Prostate gland (tissue), 2 donors: ENCODE data around the gene EPB41L4A. TPM values are rescaled to one million over a fixed set of nuclear protein-coding genes. Genes with fewer than 3 reads are reported as not detected.
A peak's percentile ranks its signal among the peaks of the same experiment; 100 is the strongest.

Experiments used
- DNase-seq: peaks from one replicate; pipeline ENCODE4 v3.0.0-alpha.2; 2019; ENCODE audit warnings: low spot score
- H3K27ac ChIP-seq, 2 donors: fragments of 200-600 bp; sonication (generic); 2 replicates each; pipeline ENCODE4 v1.5.1; 2017 to 2019
- H3K27me3 ChIP-seq: fragments of 200-600 bp; sonication (generic); replicated peaks from 2 replicates; pipeline ENCODE4 v1.5.1; 2019; ENCODE audit not compliant: insufficient read depth
- H3K36me3 ChIP-seq, 2 donors: fragments of 200-600 bp; sonication (generic); 1 replicate in 1 of 2; 2 replicates in 1 of 2; pipeline versions ENCODE4 v1.5.1 to v1.8.1; 2017 to 2019
- H3K4me1 ChIP-seq: fragments of 200-600 bp; sonication (generic); replicated peaks from 2 replicates; pipeline ENCODE4 v1.5.1; 2019
- H3K4me3 ChIP-seq, 2 donors: fragments of 200-600 bp; sonication (generic); 2 replicates each; pipeline ENCODE4 v1.5.1; 2017 to 2019
- H3K9me3 ChIP-seq: fragments of 200-600 bp; sonication (generic); 2 replicates; pipeline ENCODE4 v1.5.1; 2017
- POLR2A ChIP-seq: fragments of 450-650 bp; IDR thresholded peaks from one replicate; pipeline ENCODE4 v1.6.1; 2016; ENCODE audit warnings: antibody characterized with exemption, mild to moderate bottlenecking
- POLR2AphosphoS5 ChIP-seq: sonication (generic); formaldehyde crosslinking; IDR thresholded peaks from one replicate; pipeline ENCODE4 v1.6.1; 2017; ENCODE audit warnings: antibody characterized with exemption
- WGBS: methylation state at CpG from one replicate; pipeline ENCODE4 v1.1.5; 2018; 5-methylcytosine and 5-hydroxymethylcytosine counted together
- intact Hi-C: fragments of 100-400 bp; cut with DNase I; formaldehyde crosslinking; loops from one replicate; pipeline ENCODE4 v1.14.2; 2022
- total RNA-seq, 2 donors: library from RNA; depleted of rRNA; stranded (reverse); fragments of >200 nt; gene quantifications; one replicate each; pipeline ENCODE4 v1.1.0, GENCODE V29; 2016
- TF ChIP-seq, protein P1 (sequence below), 4 experiments: fragments of 200-600 bp in 2 of 4; fragments of 450-650 bp in 2 of 4; sonication (generic) in 2 of 4; IDR thresholded peaks; 1 replicate in 3 of 4; 2 replicates in 1 of 4; pipeline ENCODE4 v1.5.1; 2016 to 2019; ENCODE audit warnings: antibody characterized with exemption in 4 of 4, mild to moderate bottlenecking in 2 of 4, moderate library complexity in 2 of 4

Gene EPB41L4A
- total RNA-seq, 2 donors from 2014 or later, result 23.0 to 37.5 TPM

DNA sequence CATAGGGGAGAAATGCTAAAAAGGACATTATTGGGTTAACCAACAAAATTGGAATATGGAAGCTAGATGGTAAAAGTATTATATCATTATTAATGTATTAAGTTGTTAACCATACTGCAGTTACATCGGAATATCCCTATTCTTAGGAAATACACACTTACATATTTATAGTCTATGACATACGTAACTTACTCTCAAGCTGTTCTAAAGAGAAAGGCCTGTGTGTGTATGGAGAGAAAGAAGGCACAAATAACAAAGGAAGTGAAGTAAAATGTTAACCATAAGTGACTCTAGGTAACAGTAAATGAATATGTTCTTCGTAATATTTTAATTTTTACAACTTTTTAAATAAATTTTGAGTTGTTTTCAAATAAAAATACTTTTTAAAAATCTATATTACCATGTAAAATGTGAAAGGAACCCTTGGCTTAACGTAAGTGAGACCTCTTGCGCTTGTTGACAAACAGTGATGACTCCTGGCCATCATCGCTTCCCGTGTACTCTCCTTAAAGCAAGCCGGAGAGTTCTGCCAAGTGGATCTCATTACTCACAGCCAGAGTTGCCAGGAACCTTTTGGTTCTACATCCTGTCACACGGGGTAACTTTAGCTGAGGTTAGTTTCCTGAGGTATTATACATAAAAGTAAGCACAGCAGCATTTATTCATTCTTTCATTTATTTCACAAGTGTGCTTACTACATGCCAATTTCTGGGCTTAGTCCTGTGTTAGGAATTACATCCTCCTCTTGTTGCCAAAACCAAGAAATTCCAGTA, 165.4 kb downstream of the EPB41L4A start:
- TF ChIP-seq, protein P1, sequence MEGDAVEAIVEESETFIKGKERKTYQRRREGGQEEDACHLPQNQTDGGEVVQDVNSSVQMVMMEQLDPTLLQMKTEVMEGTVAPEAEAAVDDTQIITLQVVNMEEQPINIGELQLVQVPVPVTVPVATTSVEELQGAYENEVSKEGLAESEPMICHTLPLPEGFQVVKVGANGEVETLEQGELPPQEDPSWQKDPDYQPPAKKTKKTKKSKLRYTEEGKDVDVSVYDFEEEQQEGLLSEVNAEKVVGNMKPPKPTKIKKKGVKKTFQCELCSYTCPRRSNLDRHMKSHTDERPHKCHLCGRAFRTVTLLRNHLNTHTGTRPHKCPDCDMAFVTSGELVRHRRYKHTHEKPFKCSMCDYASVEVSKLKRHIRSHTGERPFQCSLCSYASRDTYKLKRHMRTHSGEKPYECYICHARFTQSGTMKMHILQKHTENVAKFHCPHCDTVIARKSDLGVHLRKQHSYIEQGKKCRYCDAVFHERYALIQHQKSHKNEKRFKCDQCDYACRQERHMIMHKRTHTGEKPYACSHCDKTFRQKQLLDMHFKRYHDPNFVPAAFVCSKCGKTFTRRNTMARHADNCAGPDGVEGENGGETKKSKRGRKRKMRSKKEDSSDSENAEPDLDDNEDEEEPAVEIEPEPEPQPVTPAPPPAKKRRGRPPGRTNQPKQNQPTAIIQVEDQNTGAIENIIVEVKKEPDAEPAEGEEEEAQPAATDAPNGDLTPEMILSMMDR (IDR thresholded peaks at IDR 0.05), result no peak
- TF ChIP-seq POLR2AphosphoS5 (peak; percentile 37), POLR2A (no peak)
- Histone ChIP-seq H3K36me3 (no peaks in the 10 kb centered on the region), H3K27ac (no peak overlapping the region), H3K4me1 (no peaks in the 10 kb centered on the region), H3K9me3 (no peaks in the 10 kb centered on the region), H3K27me3 (no peaks in the 10 kb centered on the region), H3K4me3 (no peak overlapping the region)
- intact Hi-C loops, result no loop called here
- DNase-seq, result peak; percentile 26
- 60% methylated on average over 9 of the region's 9 CpGs for WGBS

DNA sequence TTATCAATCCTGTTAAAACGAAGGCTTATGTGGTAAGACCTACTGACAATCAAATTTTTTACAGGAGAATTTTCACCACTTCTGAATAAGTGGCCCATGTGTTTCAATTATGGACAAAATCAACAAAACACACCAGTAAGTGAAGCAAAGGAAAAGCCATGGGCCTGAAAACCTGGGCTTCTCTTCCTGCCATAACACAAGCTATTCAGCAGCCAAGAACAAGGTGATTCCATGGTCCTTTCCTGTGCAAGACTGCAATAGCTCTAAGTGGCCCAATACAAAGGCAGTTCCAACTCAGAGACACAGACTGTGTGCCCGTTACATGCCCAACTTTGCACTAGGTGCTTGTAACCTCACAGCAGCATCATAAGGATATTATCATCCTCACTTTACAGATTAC, 168.5 kb downstream of the EPB41L4A start:
- intact Hi-C loops, result no loop called here
- no peak for DNase-seq
- Histone ChIP-seq H3K36me3 (no peaks in the 10 kb centered on the region), H3K4me3 (no peak overlapping the region), H3K4me1 (no peaks in the 10 kb centered on the region), H3K27me3 (no peaks in the 10 kb centered on the region), H3K27ac (no peak overlapping the region), H3K9me3 (no peaks in the 10 kb centered on the region)
- TF ChIP-seq POLR2AphosphoS5, result no peak
- TF ChIP-seq, protein P1 (IDR thresholded peaks at IDR 0.05), result no peak
- TF ChIP-seq POLR2A, result no peak
- 86% methylated on average over 2 of the region's 2 CpGs for WGBS

DNA sequence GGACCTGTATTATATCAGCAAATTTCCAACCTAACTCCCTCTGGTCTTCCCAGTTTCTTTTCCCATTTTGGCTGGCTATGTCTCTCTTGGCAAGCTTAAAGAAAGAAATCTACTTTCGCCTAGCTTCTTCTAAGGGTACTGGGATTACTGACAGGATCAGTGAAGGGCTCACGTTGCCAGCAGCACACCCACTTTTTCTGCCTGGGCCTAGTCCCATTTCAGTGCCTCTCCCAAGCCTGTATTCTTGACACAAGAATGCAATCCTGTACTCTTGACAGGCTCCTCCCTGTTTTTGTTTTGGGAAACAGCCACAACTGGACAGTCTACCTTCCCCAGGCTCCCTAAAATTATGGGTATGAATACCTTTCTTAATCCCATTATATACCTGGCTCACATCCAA, 170.5 kb downstream of the EPB41L4A start:
- H3K27ac ChIP-seq, result no peak overlapping the region
- no peaks in the 10 kb centered on the region for H3K4me1 ChIP-seq
- intact Hi-C loops, result no loop called here
- H3K36me3 ChIP-seq, result no peaks in the 10 kb centered on the region
- TF ChIP-seq POLR2A (no peak), POLR2AphosphoS5 (no peak)
- TF ChIP-seq, protein P1 (IDR thresholded peaks at IDR 0.05), result no peak
- no peaks in the 10 kb centered on the region for H3K27me3 ChIP-seq
- no peak for DNase-seq
- H3K4me3 ChIP-seq, result no peak overlapping the region
- WGBS, result 48% methylated on average over 2 of the region's 2 CpGs
- no peaks in the 10 kb centered on the region for H3K9me3 ChIP-seq

DNA sequence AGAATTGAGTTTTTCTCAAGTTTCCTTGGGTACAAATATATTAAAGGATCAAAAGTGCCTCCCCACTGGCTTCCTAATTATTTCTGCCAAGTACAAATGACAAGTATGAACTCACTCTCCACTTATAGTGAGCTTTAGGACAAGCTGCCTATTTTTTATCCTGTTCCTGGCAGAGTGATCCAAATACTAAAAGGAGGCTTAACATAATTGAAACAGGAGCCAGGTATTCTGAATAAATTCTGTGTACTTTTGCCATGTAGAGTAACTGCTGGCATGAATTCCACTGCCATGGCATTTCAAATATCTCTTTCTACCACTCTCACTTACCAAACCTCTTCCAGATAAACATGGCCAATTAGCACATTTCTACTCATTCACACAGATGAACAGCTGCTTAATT, 171.1 kb downstream of the EPB41L4A start:
- intact Hi-C loops, result no loop called here
- TF ChIP-seq, protein P1 (IDR thresholded peaks at IDR 0.05), result no peak
- TF ChIP-seq POLR2A (no peak), POLR2AphosphoS5 (peak; percentile 10)
- no peaks in the 10 kb centered on the region for H3K27me3 ChIP-seq
- H3K27ac ChIP-seq, result no peak overlapping the region
- H3K9me3 ChIP-seq, result no peaks in the 10 kb centered on the region
- H3K4me1 ChIP-seq, result no peaks in the 10 kb centered on the region
- H3K36me3 ChIP-seq, result no peaks in the 10 kb centered on the region
- H3K4me3 ChIP-seq, result no peak overlapping the region
- DNase-seq, result peak; percentile 19

DNA sequence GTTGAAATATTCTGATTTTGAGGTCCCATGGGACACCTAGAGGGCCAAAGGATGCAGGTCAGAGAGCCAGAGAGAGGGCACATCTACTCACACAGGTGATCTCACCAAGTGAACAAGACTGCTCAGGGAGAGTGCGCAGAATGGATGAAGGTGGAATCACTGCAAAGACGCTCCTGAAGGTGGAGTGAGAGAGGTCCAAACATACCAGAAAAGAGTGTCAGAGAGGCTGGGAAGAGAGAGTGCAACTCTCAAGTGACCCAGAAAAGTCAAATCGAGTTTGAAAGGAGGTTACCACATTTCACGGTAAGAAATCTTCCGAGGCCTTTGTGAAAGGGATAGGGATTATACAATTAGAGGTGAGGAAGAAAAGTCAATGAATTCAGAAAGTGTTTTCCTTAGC, 173.4 kb downstream of the EPB41L4A start:
- TF ChIP-seq POLR2AphosphoS5 (no peak), POLR2A (no peak)
- TF ChIP-seq, protein P1 (IDR thresholded peaks at IDR 0.05), result no peak
- intact Hi-C loops, result no loop called here
- WGBS, result 76% methylated on average over 5 of the region's 5 CpGs
- H3K36me3 ChIP-seq, result no peaks in the 10 kb centered on the region
- no peaks in the 10 kb centered on the region for H3K9me3 ChIP-seq
- DNase-seq, result no peak
- no peak overlapping the region for H3K27ac ChIP-seq
- no peak overlapping the region for H3K4me3 ChIP-seq
- H3K27me3 ChIP-seq, result no peaks in the 10 kb centered on the region
- H3K4me1 ChIP-seq, result no peaks in the 10 kb centered on the region
